ENCODE measurements around the gene MAMDC2. TPM values are rescaled to one million over a fixed set of nuclear protein-coding genes. Genes with fewer than 3 reads are reported as not detected.

The MAMDC2 gene
- total and polyA plus RNA-seq, 2 of the 8 experiments (the other 6 are each of a cell fraction or from before 2014, with no cell fraction given): 6.1 to 15.4 TPM

GRCh38 chr9:70110194-70111041 is 66.8 kb downstream of the MAMDC2 start:
- Histone ChIP-seq H4K20me1 (replicated peaks in 1 of 2; ENCODE audit: control insufficient read depth in 1 of 2, insufficient read depth in 2 of 2, low read length in 2 of 2) (no peaks in the 10 kb centered on the region), H3K56ac (replicated peaks; ENCODE audit: insufficient read length, low read depth, low read length) (no peak overlapping the region), H3K4ac (replicated peaks; ENCODE audit: insufficient read length, low read depth, low read length) (no peak overlapping the region), H3K27ac (ENCODE audit: low read depth, low read length) (no peak overlapping the region), H2BK15ac (ENCODE audit: low read length) (0 out of 2 replicates have a peak overlapping the region, but pooled peaks have one; percentile 2), H3K9me3 (ENCODE audit: insufficient read depth in 2 of 2, low read depth in 1 of 2, low read length in 1 of 2) (no peaks in the 10 kb centered on the region), H2AK5ac (ENCODE audit: low read depth, low read length) (peak overlapping the region; percentile 68; the same call in 1 of the 2 replicates), H3K4me1 (replicated peaks in 1 of 4; ENCODE audit: control insufficient read depth in 3 of 4, insufficient read depth in 4 of 4, low read length in 3 of 4) (peaks cover 0 to 7% (median 4%) of the 10 kb centered on the region in 4 experiments; a peak in 4 of 7 replicates), H3K23me2 (ENCODE audit: low read depth, low read length) (no peaks in the 10 kb centered on the region; the same call in 1 of the 2 replicates), H2BK120ac (replicated peaks; ENCODE audit: low read depth, low read length) (no peak overlapping the region), H3K4me3 (ENCODE audit: extremely low read depth in 1 of 4, insufficient read depth in 2 of 4, low read depth in 3 of 4, low read length in 4 of 4) (no peak overlapping the region), H2BK20ac (ENCODE audit: low read length) (0 out of 2 replicates have a peak overlapping the region, but pooled peaks have one; percentile 43), H3K79me2 (ENCODE audit: control insufficient read depth in 1 of 2, insufficient read depth in 2 of 2, low read length in 2 of 2) (no peaks in the 10 kb centered on the region), H2BK12ac (ENCODE audit: low read depth, low read length) (peak overlapping the region; percentile 44; the same call in 1 of the 2 replicates), H4K8ac (ENCODE audit: extremely low read depth, insufficient read depth, low read length) (no peak overlapping the region), H3K14ac (ENCODE audit: insufficient read length) (no peak overlapping the region), H4K91ac (replicated peaks; ENCODE audit: insufficient read length, low read length) (no peak overlapping the region), H3K4me2 (ENCODE audit: insufficient read depth in 1 of 2, low read depth in 2 of 2, low read length in 2 of 2) (no peak overlapping the region), H2BK5ac (ENCODE audit: low read depth, low read length) (peak overlapping the region; percentile 19; the same call in 1 of the 2 replicates), H3K9ac (replicated peaks in 1 of 4; ENCODE audit: extremely low read depth in 1 of 4, low read depth in 3 of 4, low read length in 3 of 4) (no peak overlapping the region), H3K23ac (ENCODE audit: insufficient read length) (no peak overlapping the region), H3K18ac (ENCODE audit: extremely low read depth, low read length) (peak overlapping the region; percentile 53), H4K5ac (ENCODE audit: insufficient read length, low read depth, low read length) (no peak overlapping the region), H2AFZ (ENCODE audit: low read length) (no peak overlapping the region), H3K27me3 (replicated peaks in 1 of 4; ENCODE audit: control insufficient read depth in 3 of 4, extremely low read depth in 1 of 4, insufficient read depth in 3 of 4, low read length in 3 of 4) (no peaks in the 10 kb centered on the region), H3K36me3 (ENCODE audit: control insufficient read depth in 2 of 4, insufficient read depth in 4 of 4, low read length in 3 of 4) (peaks cover 0 to 6% (median 0%) of the 10 kb centered on the region in 4 experiments; a peak in 2 of 8 replicates), H3K79me1 (ENCODE audit: low read depth, low read length) (no peaks in the 10 kb centered on the region; the same call in 1 of the 2 replicates)
- FAIRE-seq (no peak), DNase-seq (ENCODE audit: low read depth in 1 of 2, low spot score in 2 of 2) (no peak)
- WGBS, 2 experiments (ENCODE audit: extremely low coverage in 1 of 2, insufficient coverage in 1 of 2, insufficient read length in 1 of 2, insufficient replicate concordance in 2 of 2, low coverage in 1 of 2, low lambda C conversion rate in 2 of 2, missing lambda C conversion rate in 1 of 2): 66% methylated on average over 6 of the region's 6 CpGs; no CpG with 5 or more reads in 1 of the 2 experiments
- ChIA-PET CTCF (ENCODE audit: partially characterized antibody) (interaction anchor here (0.5 to 9.5 kb wide), 43 partner anchors 10 to 688 kb away, joined by 3 to 126 read pairs (median 6); partner anchors contain the start of gene MAMDC2), POLR2A (ENCODE audit: partially characterized antibody) (interaction anchor here (0.7 to 2.4 kb wide), 3 partner anchors 10 to 996 kb away, joined by 3 to 9 read pairs (median 4); partner anchors contain the start of gene MAMDC2)
- TF ChIP-seq KDM1A (IDR thresholded peaks at IDR 0.05; ENCODE audit: borderline replicate concordance, low read length): no peak
- TF ChIP-seq SP2 (IDR thresholded peaks at IDR 0.05; ENCODE audit: low read length): no peak
- TF ChIP-seq EGR1 (IDR thresholded peaks at IDR 0.05; ENCODE audit: borderline replicate concordance, low read depth, low read length): no peak
- no peak for TF ChIP-seq SP1 (IDR thresholded peaks at IDR 0.05; ENCODE audit: low read depth, low read length)
- no peak for TF ChIP-seq CBX5 (IDR thresholded peaks at IDR 0.05; ENCODE audit: low read depth, low read length)
- TF ChIP-seq TAF1 (IDR thresholded peaks at IDR 0.05; ENCODE audit: low read depth, low read length): no peak
- TF ChIP-seq SIRT6 (IDR thresholded peaks at IDR 0.05; ENCODE audit: low read length): no peak

Measured in H1 (cell line).